NCI-H2227 (cell line): Measurements from ENCODE around the gene ADGRF4.

Experiments used
- DNase-seq: peaks from one replicate; lab custom pipeline; 2025; ENCODE audit not compliant: unreplicated experiment; lab: John Stamatoyannopoulos, UW

Gene ADGRF4

GRCh38 chr6:47698342-47698787 lies at the start of gene ADGRF4:
Gene ADGRF4, plus strand, starts transcription at chr6:47698580. Its CDS starts 8,666 bp downstream, at chr6:47707246.
- DNase-seq: no peak

GRCh38 chr6:47650553-47651432 lies 47.6 kb upstream of the ADGRF4 start:
- no peak for DNase-seq

DNA sequence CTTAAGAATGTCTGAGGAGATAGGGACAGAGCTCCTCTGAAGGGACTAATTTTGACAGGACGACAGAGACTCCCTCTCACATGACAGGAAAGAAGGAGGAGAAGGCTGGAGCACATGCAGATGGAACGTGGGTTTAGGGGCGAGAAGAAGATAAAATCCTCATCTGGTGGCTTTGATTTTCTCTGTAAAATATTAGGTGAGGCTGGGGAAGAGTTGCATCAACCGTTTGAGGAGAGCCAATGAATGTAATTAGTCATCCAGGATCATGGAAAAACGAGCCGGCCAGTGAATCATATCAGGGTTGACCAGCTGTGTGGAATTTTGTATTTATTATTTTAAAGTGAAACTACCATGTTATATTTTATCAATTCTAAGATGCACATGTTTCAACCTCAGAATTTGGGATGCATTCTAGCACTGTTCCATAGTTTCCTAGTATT lies 46.9 kb upstream of the ADGRF4 start:
- no peak for DNase-seq

- DNase-seq: no peak
Measured at GRCh38 chr6:47653706-47654105, 44.7 kb upstream of the ADGRF4 start.

DNA sequence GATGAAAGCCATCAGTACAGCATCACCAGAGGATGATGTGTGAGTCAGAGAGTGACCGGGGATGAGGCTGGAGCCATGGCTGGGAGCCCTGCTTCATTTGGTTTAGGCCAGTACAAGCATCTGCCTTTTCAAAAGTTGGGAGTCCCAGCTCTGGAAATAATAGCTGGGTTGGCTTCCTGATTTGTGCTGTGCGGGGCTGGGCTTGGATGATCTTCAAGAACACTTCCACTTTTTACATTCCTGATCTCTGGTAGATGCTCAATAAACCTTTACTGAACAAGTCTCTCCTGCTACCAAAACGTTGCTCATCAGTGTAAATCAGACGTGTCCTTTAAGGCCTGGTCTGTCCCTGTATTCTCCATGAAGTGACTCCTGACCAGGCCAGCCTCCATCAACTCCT lies 44.1 kb upstream of the ADGRF4 start:
- no peak for DNase-seq

DNA sequence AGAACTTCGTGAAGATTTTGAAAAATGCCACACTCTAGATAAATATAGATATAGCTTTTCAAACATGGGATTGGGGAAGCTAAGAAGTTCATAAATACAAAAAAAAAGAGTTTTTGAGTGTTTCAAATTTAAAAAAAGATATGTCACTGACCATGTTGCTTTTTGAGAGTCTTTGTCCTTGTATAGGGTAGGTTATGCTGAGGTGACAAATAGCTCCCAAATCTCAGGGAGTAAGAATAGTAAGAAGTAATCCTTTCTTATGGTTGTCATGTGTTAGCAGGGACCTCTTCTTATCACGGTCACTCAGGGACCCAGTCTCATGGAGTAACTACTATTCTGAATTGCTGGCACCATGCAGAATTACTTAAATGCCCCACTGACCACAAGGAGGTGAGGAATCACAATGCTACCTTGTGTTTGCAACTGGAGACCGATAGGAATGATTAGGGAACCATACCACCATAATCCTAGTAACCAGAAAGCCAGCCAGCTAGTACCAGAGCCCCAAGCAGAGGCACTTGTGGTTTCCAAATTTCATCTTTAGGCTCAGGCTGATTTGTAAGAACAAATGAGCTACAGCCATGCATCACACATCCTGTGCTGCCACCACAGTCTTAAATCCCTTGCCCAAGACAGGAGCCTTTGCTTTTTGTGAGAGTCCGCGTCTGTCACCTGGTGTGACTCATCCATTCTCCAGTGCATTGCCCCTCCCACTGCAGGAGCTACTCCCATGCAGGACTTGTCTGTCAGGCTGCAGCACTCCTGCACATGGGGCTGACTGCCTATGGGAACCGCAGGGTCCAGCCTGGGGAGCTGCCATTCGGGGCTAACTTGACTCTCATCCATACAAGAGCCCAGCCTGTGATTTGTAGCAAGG lies 42.4 kb upstream of the ADGRF4 start:
- peak; percentile 8 for DNase-seq

- DNase-seq: no peak
Measured at GRCh38 chr6:47661960-47662359, 36.4 kb upstream of the ADGRF4 start.

- peak; percentile 19 for DNase-seq
Measured at GRCh38 chr6:47663462-47664216, 34.7 kb upstream of the ADGRF4 start.

DNA sequence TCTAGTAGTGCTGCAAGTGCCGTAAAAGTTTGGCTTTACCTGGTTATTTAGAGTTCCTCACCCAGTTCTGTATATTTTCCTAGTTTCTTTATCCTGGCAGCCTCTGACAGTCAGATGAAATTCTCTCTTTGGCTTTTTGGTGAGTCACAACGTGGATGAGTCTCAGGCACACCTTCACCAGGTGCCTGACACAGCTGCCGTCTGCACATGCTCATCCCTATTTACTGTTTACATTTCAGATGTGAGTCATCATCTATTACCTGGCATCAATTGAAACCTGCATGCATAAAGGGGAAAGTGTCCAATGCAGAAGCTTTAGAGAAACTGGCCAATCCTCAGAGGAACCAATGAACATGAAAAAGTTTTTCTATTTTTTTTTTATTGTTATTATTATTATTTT lies 33.3 kb upstream of the ADGRF4 start:
- DNase-seq: no peak

GRCh38 chr6:47669684-47670513 lies 28.5 kb upstream of the ADGRF4 start:
- DNase-seq: no peak

- no peak for DNase-seq
Measured at GRCh38 chr6:47670851-47671250, 27.5 kb upstream of the ADGRF4 start.

- DNase-seq: no peak
Measured at GRCh38 chr6:47671777-47672176, 26.6 kb upstream of the ADGRF4 start.

GRCh38 chr6:47672816-47673215 lies 25.6 kb upstream of the ADGRF4 start:
- no peak for DNase-seq

DNA sequence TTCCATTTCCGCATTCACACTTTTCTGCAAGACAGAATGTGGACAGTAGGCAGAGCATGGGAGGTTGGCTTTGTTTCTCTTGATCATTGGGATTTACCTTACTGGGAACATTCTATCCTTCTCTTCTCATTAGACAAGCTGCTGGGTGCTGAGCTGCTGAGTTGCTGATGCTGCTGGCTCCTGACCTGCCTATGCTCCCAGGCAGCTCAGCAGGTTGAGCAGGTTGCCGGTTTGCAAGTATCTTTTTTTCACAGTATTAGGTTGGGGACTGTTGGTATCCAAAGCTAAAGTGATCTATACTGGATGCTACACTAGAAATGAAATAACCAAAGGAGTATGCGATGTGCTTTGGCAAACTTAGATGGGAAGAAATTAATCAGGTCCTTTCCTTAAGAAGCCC lies 23.7 kb upstream of the ADGRF4 start:
- DNase-seq: no peak

GRCh38 chr6:47677381-47678100 lies 20.8 kb upstream of the ADGRF4 start:
- DNase-seq: no peak

DNA sequence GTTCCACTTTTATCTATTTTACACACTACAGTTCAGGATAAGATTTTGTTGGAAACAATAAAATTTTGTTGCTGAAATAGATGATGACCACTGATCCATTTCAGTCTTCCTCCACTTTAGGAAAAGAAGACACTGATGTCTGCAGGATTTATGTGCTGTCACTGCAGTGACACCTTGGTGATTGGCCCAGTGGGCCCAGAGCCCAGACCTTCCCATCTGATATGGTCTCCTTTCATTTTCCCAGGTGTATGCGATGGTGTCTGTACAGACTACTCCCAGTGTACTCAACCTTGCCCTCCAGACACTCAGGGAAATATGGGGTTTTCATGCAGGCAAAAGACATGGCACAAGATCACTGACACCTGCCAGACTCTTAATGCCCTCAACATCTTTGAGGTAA lies 19.6 kb upstream of the ADGRF4 start:
- DNase-seq: no peak

DNA sequence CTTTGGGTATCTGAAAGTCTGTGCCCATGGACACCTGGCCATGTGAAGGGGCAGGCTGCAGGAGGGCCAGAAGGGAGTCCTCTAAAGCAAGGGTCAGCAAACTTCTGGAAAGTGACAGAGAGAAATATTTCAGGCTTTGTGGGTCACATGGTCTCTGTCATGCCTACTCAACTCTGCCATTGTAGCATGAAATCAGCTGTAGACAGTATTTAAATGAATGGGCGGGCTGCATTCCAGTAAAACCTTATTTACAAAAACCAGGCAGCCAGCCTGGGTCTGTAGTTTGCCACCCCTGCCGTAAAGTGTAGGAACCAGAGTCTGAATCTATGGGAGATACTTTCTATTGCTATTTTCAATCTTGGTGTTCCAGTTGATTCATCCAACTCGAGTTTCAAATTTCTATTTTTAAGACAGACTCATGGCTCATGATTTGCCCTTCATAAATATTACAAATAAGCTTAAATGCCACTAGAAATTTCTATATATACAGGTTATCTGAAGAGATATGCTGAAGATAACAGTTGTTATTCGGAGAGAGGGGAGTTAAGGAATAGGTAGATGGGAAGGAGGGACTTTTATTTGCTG lies 19.0 kb upstream of the ADGRF4 start:
- no peak for DNase-seq

DNA sequence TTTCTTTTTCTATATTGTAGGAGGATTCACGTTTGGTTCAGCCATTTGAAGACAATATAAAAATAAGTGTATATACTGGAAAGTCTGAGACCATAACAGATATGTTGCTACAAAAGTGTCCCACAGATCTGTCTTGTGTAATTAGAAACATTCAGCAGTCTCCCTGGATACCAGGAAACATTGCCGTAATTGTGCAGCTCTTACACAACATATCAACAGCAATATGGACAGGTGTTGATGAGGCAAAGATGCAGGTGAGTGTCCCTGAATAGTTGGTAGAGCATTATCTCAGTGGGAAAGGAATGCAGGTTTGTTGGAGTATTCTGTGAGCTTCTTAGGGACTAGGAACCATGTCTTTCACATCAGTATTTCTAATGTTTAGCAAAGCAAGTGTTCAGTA lies 18.3 kb upstream of the ADGRF4 start:
- DNase-seq: no peak

DNA sequence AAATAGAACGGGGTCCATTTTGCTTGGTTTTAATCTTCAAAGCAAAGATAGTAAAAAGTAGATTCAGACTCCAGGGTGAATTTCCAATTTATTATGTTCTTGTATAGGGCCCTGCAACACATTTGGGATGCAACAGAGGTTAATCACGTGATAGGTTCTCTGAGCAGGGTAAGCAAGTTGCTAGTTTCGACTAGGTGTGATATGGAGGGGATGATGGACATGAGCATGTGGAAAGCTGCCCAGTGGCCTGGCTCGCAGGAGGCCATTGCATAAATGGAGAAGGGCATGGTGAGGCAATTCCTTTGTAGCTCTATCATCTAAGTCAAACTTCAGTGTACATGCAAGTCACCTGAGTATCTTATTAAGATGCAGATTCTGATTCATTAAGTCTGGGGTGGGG lies 17.7 kb upstream of the ADGRF4 start:
- DNase-seq: no peak
